Activated CD4-positive, alpha-beta T cell treated with anti-CD3 and anti-CD28 coated beads for 1 hour (primary cell): ENCODE results near the gene CYP21A2.
"Not testable (repeated sequence)": the region's sequence is repeated elsewhere in the genome, so short reads cannot be mapped to it uniquely, and the experiment has no call there.

Source experiments
- DNase-seq: peaks from one replicate; pipeline ENCODE4 v3.0.0-alpha.2; 2020

The CYP21A2 gene

DNA sequence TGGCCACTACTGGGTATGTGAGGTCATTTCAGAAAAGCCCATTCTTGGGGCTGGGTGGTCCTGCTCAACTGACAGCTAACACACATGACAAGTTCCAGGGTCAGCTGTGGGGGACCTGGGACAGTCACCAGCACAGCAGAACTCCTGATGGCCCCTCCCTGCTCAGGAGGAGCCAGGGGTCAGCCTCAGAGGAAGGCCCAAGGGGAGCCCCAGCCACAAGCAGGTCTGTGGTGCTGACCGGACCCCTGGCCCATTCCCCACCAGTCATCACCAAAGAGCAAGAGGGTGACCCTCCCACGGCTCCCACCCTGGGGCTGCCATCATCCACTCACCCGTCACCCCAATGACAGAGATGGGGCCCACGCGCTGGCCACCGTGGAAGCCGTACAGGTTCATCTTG lies 18.0 kb downstream of the CYP21A2 start:
- no peak for DNase-seq

DNA sequence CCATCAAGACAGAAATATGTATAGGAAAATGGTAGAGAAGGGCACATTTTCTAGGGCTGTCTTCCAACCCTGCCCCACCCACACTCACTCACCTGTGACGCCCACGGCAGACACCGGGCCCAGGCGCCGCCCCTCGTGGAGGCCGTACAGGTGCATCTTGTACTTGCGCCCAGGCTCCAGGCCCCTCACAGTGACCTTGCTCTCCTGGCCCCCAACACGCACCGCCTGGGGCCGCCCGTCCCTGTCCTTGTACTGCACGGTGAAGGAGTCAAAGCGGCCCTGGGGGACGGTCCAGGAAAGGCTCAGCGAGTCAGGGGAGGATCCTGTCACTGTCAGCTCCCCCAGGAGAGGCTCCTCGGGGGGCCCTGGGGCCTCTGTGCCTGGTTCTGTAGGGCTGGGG lies 19.8 kb downstream of the CYP21A2 start:
- no peak for DNase-seq

DNA sequence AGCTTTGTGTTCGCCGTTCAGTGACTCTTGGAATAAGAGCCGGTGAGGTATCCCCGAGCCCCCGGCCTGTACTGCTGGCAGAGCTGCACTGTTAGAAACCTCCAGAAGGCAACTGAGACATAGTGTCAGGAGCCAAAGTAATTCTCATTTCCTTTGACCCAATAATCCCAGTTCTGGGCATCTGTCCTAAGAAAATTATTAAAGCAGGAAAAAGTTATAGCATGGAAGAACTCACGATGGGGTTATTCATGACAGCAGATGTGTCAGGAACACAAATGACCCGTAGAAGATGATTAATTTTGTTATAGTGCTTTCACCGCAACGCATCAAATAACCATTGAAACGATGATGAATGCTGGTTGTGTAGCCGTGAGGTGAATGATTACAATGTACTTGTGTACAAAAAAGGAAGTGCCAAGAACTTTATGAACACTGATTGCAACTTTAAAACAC lies 20.3 kb downstream of the CYP21A2 start:
- DNase-seq = no peak

DNA sequence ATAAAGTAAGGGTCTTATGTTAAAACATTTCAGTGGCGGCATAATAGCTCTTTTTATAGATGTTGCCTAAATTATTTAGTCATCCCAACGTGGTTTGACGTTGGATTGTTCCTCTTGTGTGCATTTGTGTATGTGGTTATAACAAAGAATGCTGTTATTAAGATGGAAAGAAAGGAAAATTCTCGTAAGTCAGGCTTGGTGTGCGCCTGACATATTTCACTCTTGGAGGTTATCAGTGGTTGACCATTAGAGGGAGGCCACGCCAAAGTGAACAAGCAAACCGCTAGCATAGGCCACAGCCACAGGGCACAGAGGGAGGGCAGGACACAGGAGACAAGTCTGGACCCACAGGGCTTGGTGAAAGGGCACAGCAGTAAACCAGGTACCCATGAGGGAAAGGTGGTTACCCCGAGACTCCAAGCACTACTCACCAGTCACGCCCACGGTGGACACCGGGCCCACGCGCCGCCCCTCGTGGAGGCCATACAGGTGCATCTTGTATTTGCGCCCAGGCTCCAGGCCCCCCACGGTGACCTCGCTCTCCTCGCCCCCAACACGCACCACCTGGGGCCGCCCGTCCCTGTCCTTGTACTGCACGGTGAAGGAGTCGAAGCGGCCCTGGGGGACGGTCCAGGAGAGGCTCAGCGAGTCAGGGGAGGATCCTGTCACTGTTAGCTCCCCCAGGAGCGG lies 22.9 kb downstream of the CYP21A2 start:
- no peak for DNase-seq

DNA sequence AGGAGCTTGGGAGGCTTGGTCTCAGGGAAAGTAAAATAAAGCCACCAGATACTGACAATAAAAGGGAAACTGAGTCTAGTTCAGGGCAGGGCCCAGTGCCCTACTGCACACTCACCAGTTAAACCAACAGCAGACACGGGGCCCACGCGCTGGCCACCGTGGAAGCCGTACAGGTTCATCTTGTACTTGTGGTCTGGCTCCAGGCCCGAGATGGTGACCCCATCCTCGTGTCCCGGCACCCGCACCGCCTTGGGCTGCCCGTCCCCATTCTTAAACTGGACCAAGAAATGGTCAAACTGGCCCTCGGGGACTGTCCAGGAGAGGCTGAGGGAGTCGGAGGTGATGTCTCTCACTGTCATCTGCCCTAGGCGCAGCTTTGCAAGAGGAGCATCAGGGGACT lies 26.5 kb downstream of the CYP21A2 start:
- DNase-seq = no peak

DNA sequence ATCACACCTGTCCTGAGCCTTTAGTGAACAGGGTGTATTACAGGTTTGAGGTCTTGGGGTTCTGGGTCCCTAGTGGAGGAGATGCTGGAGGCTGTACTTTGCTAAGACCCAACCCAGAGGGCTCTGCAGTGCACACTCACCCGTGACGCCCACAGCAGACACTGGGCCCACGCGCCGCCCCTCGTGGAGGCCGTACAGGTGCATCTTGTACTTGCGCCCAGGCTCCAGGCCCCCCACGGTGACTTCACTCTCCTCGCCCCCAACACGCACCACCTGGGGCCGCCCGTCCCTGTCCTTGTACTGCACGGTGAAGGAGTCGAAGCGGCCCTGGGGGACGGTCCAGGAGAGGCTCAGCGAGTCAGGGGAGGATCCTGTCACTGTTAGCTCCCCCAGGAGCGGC lies 29.3 kb downstream of the CYP21A2 start:
- not testable (repeated sequence) for DNase-seq

DNA sequence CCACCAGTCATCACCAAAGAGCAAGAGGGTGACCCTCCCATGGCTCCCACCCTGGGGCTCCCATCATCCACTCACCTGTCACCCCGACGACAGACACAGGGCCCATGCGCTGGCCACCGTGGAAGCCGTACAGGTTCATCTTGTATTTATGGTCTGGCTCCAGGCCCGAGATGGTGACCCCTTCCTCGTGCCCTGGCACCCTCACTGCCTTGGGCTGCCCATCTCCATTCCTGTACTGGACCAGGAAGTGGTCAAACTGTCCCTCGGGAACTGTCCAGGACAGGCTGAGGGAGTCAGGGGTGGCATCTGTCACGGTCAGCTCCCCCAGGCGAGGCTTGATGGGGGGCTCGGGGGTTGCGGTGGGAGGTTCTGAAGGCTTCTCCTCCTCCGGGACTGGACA lies 30.1 kb downstream of the CYP21A2 start:
- not testable (repeated sequence) for DNase-seq

DNA sequence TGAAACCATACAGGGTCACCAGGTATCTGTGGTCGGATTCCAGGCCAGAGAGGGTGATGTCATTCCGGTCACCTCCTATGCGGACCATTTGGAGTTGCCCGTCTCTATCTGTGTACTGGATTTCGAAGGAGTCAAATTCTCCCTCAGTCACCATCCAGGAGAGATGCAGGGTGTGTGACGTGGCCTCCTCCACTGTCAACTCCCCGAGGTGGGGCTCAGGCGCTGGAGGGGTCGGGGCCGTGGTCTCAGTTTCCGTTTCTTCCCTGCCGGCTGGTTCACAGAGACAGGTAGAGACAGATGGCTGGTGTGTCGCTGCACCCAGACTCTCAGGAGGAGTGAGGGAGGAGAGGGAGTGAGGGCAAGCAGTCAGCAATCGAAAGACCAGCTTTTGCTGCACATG lies 30.7 kb downstream of the CYP21A2 start:
- no peak for DNase-seq

DNA sequence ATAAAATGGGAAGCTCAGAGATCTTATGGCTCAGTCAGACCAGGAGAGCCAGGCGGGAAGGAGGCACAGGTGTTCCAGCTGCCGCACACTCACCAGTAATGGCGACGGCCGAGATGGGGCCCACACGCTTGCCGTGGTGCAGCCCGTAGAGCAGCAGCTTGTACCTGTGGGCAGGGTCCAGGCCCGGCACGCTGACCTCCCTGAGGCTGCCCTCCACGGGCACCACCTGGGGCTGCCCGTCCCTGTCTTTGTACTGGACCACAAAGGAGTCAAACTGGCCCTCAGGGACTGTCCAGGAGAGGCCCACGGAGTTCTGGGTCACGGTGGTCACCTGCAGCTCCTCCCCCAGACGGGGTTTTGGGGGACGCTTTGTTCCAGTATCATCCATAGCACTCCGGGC lies 31.2 kb downstream of the CYP21A2 start:
- no peak for DNase-seq

DNA sequence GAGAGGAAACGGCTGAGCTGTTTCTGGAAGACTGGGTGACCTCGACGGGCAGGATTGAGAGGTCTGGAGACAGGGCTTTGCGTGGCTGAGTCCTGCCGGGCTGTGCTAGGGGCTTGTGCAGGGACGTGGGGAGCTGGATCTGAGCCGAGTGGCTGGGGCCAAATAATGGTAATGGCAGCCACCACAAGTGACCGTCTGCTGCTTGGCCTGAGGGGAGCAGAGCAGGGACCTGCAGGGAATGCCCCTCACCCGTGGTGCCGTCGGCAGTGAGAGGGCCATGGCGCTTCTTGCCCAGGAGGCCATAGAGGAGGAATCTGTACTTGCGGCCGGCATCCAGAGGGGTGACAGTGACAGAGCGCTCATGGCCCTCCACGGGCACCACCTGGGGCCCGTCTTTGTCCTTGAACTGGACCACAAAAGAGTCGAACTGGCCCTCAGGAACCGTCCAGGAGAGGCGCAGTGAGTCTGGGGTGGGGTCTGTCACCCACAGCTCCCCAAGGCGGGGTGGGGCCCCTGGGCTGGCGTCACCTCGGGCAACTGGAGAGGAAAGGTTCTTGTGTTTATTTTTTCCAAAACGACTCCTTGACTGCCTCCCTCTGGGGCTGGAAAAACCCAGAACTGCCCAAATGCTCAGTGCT lies 31.8 kb downstream of the CYP21A2 start:
- DNase-seq = no peak

DNA sequence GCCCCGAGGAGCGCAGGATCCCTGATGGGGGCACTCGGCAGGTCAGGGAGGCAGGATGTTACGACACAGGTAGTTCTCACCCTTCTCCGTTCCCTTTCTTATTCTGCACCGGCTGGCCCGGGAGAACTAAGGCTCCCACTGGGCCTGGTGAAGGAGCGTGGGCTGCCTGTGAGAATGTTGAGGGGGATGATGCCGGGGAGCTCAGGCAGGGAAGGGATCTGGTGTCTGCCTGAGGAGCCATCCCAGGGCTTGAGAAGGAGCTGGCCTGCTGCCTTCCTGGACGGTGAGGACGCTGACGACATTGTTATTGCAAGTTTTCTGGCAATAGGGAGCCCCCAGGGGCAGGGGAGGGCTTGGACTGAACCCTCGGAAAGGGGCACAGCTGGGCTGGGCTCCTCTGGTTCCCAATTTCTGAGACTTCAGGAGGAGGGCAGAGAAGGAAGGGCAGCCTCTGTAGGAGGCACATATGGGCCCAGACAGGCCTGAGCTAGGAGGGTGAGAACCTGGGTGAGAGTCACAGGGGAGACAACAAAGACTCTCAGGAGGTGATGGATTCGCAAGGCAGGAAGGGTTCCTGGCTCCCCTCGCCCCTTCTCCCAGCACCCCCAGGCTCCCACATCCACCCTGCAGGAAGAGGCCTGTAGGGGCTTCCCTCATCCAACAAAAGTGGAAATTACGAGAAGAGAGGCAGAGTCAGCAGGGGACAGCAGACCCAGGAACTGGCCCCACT lies 32.8 kb downstream of the CYP21A2 start:
- DNase-seq = no peak

DNA sequence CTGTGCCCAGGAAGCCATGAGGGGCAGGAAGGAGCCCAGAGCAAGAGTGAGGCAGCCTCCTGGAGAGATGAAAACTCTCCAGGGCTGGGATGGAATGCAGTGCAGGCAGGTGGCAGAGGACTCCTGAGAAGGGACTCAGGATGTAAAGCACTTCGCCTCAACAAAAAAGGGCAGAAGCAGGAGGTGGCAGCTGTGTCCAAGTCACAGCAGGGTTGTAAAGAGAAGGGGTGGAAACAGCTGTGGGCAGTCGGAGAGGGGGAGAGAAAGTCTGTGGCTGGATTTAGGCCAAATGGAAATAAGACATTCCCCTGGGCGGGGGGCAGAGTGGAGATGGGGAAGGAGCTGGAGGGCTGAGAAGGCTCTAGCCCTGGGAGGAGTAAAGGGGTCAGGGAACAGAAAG lies 34.9 kb downstream of the CYP21A2 start:
- no peak for DNase-seq

DNA sequence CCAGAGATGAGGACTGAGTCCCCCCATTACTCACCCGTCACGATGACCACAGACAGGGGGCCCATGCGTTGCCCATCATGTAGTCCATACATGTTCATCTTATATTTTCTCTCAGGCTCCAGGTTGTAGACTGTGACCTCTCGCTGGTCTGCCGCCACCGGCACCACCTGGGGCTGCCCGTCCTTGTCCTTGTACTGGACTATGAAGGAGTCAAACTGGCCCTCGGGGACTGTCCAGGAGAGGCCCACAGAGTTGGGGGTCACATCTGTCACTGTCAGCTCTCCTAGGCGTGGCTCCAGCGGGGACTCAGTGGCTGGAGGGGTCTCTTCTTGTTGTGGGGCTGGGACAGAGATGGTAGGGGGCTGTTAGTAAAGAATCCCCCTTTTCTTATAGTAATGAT lies 35.4 kb downstream of the CYP21A2 start:
- no peak for DNase-seq

DNA sequence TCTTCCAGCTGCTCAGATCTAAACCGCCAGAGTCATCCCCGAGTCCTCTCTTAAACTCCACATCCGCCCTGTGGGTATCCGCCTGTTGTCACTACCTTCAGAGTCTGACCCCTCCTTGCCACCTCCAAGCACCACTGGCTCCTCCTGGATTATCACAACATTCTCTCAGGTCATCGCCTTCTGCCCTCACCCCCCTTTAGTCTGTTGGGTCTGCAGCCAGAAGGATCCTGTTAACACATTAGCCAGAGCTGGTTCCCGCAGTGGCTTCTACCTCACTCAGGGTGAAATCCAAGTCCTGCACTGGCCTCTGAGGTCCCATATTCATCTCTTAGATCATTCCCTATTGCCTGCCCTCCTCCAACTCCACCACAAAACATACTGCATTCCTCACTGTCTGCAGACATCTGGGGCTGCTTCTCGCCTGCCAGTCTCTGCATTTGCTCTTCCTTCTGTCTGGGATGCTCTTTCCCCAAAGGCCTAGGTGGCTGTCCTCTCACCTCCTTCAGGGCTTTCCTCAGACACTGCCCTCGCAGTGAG lies 36.8 kb downstream of the CYP21A2 start:
- no peak for DNase-seq

DNA sequence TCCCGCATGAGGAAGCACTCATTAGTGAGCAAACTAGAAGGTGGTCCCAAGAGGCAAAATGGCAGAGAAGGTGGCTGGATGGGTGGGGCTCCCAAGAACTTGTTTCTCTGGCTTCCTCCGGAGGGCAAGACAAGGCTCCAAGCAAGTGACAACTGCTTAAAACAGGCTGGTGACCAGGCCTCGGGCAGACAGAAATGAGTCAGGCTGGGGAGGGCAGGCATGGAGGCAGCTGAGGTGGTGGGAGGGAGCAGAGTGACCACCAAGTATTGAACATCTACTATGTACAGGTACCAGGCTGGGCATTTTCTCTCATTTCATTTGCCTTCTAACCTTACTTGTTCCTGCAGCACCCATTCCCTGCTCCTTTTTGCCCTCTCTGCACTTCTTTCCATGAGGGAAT lies 37.6 kb downstream of the CYP21A2 start:
- no peak for DNase-seq

DNA sequence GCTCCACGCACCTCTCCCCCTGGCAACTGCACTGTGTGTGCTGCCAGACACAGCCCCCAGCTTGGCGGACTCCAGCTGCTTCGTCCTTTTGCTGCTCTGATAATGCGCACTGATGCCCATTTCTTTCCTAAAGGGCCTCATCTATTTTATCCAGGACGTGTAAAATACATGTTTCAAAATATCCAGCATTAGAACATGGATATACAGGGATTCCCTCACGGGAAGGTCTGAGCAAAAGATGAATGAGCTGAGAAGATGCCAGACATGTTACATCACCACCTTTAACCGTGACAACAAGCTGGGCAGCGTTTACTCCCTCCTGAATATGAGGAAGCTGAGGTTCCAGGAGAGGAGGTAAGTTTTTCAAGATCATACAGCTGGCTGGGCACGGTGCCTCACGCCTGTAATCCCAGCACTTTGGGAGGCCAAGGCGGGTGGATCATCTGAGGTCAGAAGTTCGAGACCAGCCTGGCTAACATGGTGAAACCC lies 38.1 kb downstream of the CYP21A2 start:
- no peak for DNase-seq

DNA sequence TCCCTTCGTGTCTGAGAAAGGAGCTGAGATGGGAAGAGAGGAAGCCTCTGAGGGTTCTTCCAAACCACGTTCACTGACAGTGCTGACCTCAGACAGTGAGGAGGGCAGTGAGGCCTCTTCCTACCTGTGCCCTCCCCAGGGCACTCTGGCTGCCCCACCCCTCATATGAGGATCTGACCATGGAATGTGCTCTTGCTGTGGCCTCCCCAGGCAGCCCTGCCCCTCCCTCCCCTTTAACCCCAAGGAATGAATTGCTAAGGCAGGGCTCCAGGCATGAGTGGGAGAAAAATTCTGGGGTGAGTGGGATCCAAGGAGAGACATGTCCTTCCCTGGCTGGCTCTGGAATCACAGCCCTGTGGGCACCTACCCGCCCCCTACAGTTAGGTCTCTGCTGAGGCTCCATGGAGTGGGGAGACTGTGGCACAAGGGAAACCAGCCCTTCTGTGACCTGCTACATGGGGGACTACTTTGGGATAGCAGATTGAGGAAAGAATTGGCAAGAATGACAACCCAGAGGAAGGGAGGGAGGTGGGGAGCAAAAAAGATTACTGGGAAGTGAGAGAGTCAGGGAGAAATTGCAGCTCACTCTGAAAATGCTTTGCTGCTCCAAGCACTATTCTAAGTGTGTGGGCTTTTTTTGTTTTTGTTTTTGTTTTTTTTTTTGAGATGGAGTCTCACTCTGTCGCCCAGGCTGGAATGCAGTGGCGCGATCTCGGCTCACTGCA lies 41.5 kb downstream of the CYP21A2 start:
- no peak for DNase-seq

DNA sequence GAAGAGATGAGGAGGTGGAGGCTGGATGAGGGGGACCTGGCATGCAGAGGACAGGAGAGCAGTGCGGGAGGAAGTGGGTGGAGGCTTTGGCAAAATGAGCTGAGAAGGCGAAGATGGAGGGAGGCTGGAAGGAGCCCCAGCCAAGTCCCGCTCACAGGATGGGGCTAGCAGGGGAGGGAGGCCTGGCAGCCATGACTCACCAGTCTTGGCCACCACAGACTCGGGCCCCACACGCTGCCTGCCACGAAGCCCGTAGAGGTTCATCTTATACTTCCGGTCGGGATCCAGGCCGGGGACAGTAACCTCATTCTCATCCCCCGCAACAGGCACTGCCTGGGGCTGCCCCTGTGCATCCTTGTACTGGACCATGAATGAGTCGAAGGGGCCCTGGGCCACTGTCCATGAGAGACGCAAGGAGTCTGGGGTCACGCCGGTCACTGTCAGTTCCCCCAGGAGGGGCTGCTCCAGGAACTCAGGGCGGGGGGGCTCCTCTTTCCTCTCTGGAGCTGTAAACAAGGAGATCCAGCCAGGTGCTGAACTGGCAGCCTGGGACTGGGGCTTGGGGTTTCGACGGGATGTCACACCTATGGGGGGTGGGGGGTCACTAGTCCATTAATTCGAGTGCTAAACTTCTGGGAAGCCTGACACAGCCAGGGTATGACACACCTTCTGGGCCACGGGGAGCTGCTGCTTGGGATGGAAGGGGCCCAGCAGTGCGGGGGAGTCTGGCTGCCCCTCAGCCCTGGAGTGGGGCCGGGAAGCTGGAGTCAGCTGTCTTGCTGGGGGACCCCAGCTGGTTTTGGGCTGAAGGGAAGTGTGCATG lies 43.2 kb downstream of the CYP21A2 start:
- no peak for DNase-seq

DNA sequence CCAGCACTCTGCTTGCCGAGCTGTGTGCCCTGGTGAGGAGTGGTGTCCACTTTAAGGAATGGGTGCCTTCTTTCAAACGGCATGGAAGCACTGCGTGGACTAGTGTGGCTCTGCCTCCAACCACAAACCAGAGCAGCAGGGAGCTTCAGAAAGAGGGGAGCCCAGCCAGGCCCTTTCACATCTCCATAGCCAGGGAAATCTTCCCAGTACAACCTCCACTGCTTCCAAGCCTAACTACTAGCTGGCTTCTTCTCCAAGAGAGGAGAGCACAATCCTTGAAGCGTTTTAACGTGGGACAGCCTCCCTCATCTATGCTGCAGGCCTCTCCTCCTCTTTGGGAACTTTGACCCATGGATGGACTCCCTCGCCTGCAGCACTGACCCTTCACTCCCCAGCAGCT lies 44.3 kb downstream of the CYP21A2 start:
- no peak for DNase-seq

DNA sequence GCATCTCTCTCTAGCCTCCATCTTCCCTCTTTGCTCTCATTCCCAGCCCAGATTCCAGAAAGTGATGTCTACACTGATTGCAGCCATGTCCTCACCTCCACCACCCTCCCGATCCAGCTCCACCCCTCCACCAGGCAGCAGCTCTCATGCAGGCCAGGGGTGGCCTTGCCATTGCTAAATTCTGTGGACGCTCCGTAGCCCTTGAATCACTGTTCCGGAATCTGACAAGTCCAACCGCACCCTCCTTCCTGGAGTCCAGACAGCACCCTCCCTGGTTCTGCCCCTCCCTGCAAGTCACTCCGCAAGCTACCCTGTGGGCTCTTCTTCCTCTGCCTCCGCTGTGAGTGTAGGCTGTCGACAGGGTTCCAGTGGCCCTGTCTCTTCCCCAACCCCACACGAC lies 44.7 kb downstream of the CYP21A2 start:
- DNase-seq = no peak

DNA sequence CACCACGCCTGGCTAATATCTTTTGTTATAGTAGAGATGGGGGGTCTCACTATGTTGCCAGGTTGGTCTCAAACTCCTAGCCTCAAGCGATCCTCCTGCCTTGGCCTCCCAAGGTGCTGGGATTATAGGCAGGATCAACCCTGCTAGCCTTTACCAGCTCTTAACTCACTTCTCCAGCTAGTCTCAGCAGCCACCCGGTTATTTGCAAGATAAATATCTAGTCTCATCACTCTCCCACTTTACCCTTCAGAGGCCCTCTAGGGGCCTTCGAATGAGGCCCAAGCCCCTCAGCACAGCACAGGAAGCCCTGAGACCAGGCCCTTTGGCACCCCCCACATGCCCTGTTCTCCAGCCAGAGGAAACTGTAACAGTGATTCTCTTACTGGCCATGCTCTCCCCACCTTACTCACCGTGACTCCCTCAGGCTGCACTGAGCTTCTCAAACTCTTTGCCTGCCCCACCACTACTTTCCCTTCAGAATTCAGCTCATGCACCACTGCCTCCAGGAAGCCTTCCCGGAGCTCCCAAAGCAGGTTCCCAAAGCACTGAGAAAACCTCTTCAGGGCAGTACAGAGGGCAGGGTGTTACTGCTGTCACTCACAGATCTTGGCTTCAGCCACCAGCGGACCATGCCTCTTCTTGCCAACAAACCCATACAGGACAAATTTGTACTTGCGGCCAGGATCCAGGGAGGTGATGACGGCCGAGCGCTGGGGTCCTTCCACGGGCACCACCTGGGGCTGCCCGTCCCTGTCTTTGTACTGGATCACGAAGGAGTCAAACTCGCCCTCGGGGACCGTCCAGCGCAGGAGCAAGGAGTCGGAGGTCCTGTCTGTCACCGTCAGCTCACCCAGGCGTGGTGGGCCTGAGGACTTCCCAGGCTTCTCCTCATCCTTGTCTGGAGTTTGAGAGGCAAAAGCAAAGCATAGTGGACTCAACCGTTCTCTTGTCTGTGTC lies 45.9 kb downstream of the CYP21A2 start:
- no peak for DNase-seq
